ENCODE measurements around the gene ZBTB22.
"Not testable (repeated sequence)": the region's sequence is repeated elsewhere in the genome, so short reads cannot be mapped to it uniquely, and the experiment has no call there.

The ZBTB22 gene

GRCh38 chr6:33297956-33298772 is 19.4 kb downstream of the ZBTB22 start:
- peak; percentile 31 for DNase-seq

GRCh38 chr6:33297406-33297955 is 20.1 kb downstream of the ZBTB22 start:
- no peak for DNase-seq

- no peak for DNase-seq
Measured at GRCh38 chr6:33296797-33297405, 20.6 kb downstream of the ZBTB22 start.

GRCh38 chr6:33295621-33296369 is 21.7 kb downstream of the ZBTB22 start:
- DNase-seq = no peak

- DNase-seq = no peak
Measured at GRCh38 chr6:33294086-33294823, 23.3 kb downstream of the ZBTB22 start.

- no peak for DNase-seq
Measured at GRCh38 chr6:33292996-33293682, 24.4 kb downstream of the ZBTB22 start.

GRCh38 chr6:33290459-33290858 is 27.1 kb downstream of the ZBTB22 start:
- no peak for DNase-seq

- no peak for DNase-seq
Measured at GRCh38 chr6:33289784-33290315, 27.7 kb downstream of the ZBTB22 start.

GRCh38 chr6:33288921-33289783 is 28.4 kb downstream of the ZBTB22 start, which contains the start of the genes PFDN6 and WDR46:
TSS of gene PFDN6 (plus strand) at chr6:33289601. CDS start at chr6:33289857, 256 bp downstream.
TSS of gene WDR46 (minus strand) at chr6:33289239. CDS start at chr6:33289170, 69 bp downstream.
- DNase-seq = peak; percentile 89

GRCh38 chr6:33288141-33288920 is 29.2 kb downstream of the ZBTB22 start:
- no peak for DNase-seq

- no peak for DNase-seq
Measured at GRCh38 chr6:33286946-33287914, 30.3 kb downstream of the ZBTB22 start.

GRCh38 chr6:33285214-33285613 is 32.3 kb downstream of the ZBTB22 start:
- not testable (repeated sequence) for DNase-seq

GRCh38 chr6:33280539-33280938 is 37.0 kb downstream of the ZBTB22 start:
- DNase-seq = no peak

- peak; percentile 45 for DNase-seq
Measured at GRCh38 chr6:33279971-33280511, 37.5 kb downstream of the ZBTB22 start.

GRCh38 chr6:33279257-33279695 is 38.3 kb downstream of the ZBTB22 start:
- no peak for DNase-seq

- no peak for DNase-seq
Measured at GRCh38 chr6:33278810-33279209, 38.7 kb downstream of the ZBTB22 start.

GRCh38 chr6:33278392-33278741 is 39.2 kb downstream of the ZBTB22 start:
- no peak for DNase-seq

Measured in NCI-H1105 treated with DMSO at 0.1 percent for 48 hours (cell line).